ENCODE measurements around the gene GPR84.
A peak's percentile ranks its signal among the peaks of the same experiment; 100 is the strongest.
"Not testable (repeated sequence)": the region's sequence is repeated elsewhere in the genome, so short reads cannot be mapped to it uniquely, and the experiment has no call there.

Gene GPR84

GRCh38 chr12:54359762-54360351 is 4.4 kb downstream of the GPR84 start:
- DNase-seq (ENCODE audit: low spot score) = no peak
- Mint-ChIP-seq H3K4me1 (ENCODE audit: low read depth) (peaks cover 25% of the 10 kb centered on the region), H3K4me3 (no peak overlapping the region), H3K9me3 (no peaks in the 10 kb centered on the region), H3K27ac (no peak overlapping the region), H3K36me3 (ENCODE audit: low read depth) (no peaks in the 10 kb centered on the region), H3K27me3 (ENCODE audit: low read depth) (no peaks in the 10 kb centered on the region)

GRCh38 chr12:54358945-54359761 is 5.1 kb downstream of the GPR84 start:
- Mint-ChIP-seq H3K4me1 (ENCODE audit: low read depth) (peaks cover 18% of the 10 kb centered on the region), H3K36me3 (ENCODE audit: low read depth) (no peaks in the 10 kb centered on the region), H3K27ac (no peak overlapping the region), H3K9me3 (no peaks in the 10 kb centered on the region), H3K27me3 (ENCODE audit: low read depth) (no peaks in the 10 kb centered on the region), H3K4me3 (no peak overlapping the region)
- peak; percentile 94 for DNase-seq (ENCODE audit: low spot score)

- Mint-ChIP-seq H3K9me3 (no peaks in the 10 kb centered on the region), H3K4me3 (no peak overlapping the region), H3K27me3 (ENCODE audit: low read depth) (no peaks in the 10 kb centered on the region), H3K36me3 (ENCODE audit: low read depth) (no peaks in the 10 kb centered on the region), H3K4me1 (ENCODE audit: low read depth) (peaks cover 13% of the 10 kb centered on the region), H3K27ac (no peak overlapping the region)
- DNase-seq (ENCODE audit: low spot score) = peak; percentile 44
Observed at GRCh38 chr12:54358191-54358944, 5.9 kb downstream of the GPR84 start.

- no peak overlapping the region for H3K4me3 Mint-ChIP-seq
- peak overlapping the region; percentile 58 for H3K27ac Mint-ChIP-seq
- H3K4me1 Mint-ChIP-seq (ENCODE audit: low read depth) = peaks cover 9% of the 10 kb centered on the region
Observed at GRCh38 chr12:54357506-54358190, 6.6 kb downstream of the GPR84 start.

GRCh38 chr12:54356951-54357356 is 7.3 kb downstream of the GPR84 start:
- H3K9me3 Mint-ChIP-seq = no peaks in the 10 kb centered on the region
- peaks cover 16% of the 10 kb centered on the region for H3K4me1 Mint-ChIP-seq (ENCODE audit: low read depth)
- peaks cover 5% of the 10 kb centered on the region for H3K36me3 Mint-ChIP-seq (ENCODE audit: low read depth)
- no peak overlapping the region for H3K4me3 Mint-ChIP-seq
- peak overlapping the region; percentile 58 for H3K27ac Mint-ChIP-seq
- no peaks in the 10 kb centered on the region for H3K27me3 Mint-ChIP-seq (ENCODE audit: low read depth)
- no peak for DNase-seq (ENCODE audit: low spot score)

More at GRCh38 chr12:54357506-54358190, 6.6 kb downstream of the GPR84 start:
- Mint-ChIP-seq H3K27me3 (ENCODE audit: low read depth) (no peaks in the 10 kb centered on the region), H3K9me3 (no peaks in the 10 kb centered on the region), H3K36me3 (ENCODE audit: low read depth) (no peaks in the 10 kb centered on the region)
- DNase-seq (ENCODE audit: low spot score) = no peak

- H3K27me3 Mint-ChIP-seq (ENCODE audit: low read depth) = no peaks in the 10 kb centered on the region
- no peak overlapping the region for H3K27ac Mint-ChIP-seq
- no peaks in the 10 kb centered on the region for H3K9me3 Mint-ChIP-seq
- no peak for DNase-seq (ENCODE audit: low spot score)
- no peak overlapping the region for H3K4me3 Mint-ChIP-seq
- H3K36me3 Mint-ChIP-seq (ENCODE audit: low read depth) = peaks cover 13% of the 10 kb centered on the region
- peaks cover 22% of the 10 kb centered on the region for H3K4me1 Mint-ChIP-seq (ENCODE audit: low read depth)
Observed at GRCh38 chr12:54356228-54356627, 8.1 kb downstream of the GPR84 start.

- peaks cover 17% of the 10 kb centered on the region for H3K4me1 Mint-ChIP-seq (ENCODE audit: low read depth)
- no peaks in the 10 kb centered on the region for H3K27me3 Mint-ChIP-seq (ENCODE audit: low read depth)
- H3K4me3 Mint-ChIP-seq = no peak overlapping the region
- H3K36me3 Mint-ChIP-seq (ENCODE audit: low read depth) = peaks cover 21% of the 10 kb centered on the region
- no peaks in the 10 kb centered on the region for H3K9me3 Mint-ChIP-seq
- no peak overlapping the region for H3K27ac Mint-ChIP-seq
- no peak for DNase-seq (ENCODE audit: low spot score)
Observed at GRCh38 chr12:54355104-54355815, 9.0 kb downstream of the GPR84 start.

GRCh38 chr12:54354271-54354670 is 10.0 kb downstream of the GPR84 start:
- H3K4me1 Mint-ChIP-seq (ENCODE audit: low read depth) = peaks cover 17% of the 10 kb centered on the region
- H3K36me3 Mint-ChIP-seq (ENCODE audit: low read depth) = peaks cover 30% of the 10 kb centered on the region
- not testable (repeated sequence) for H3K9me3 Mint-ChIP-seq; H3K27me3 Mint-ChIP-seq (ENCODE audit: low read depth); H3K4me3 Mint-ChIP-seq; DNase-seq (ENCODE audit: low spot score); H3K27ac Mint-ChIP-seq

GRCh38 chr12:54352891-54353874 is 11.1 kb downstream of the GPR84 start:
- H3K27ac Mint-ChIP-seq = no peak overlapping the region
- peaks cover 17% of the 10 kb centered on the region for H3K4me1 Mint-ChIP-seq (ENCODE audit: low read depth)
- peaks cover 32% of the 10 kb centered on the region for H3K36me3 Mint-ChIP-seq (ENCODE audit: low read depth)
- no peak for DNase-seq (ENCODE audit: low spot score)
- H3K27me3 Mint-ChIP-seq (ENCODE audit: low read depth) = no peaks in the 10 kb centered on the region
- H3K4me3 Mint-ChIP-seq = no peak overlapping the region
- no peaks in the 10 kb centered on the region for H3K9me3 Mint-ChIP-seq

- H3K4me1 Mint-ChIP-seq (ENCODE audit: low read depth) = peaks cover 15% of the 10 kb centered on the region
- no peaks in the 10 kb centered on the region for H3K27me3 Mint-ChIP-seq (ENCODE audit: low read depth)
- peak overlapping the region; percentile 47 for H3K4me3 Mint-ChIP-seq
- peak; percentile 33 for DNase-seq (ENCODE audit: low spot score)
- no peaks in the 10 kb centered on the region for H3K9me3 Mint-ChIP-seq
- H3K27ac Mint-ChIP-seq = peak overlapping the region; percentile 39
- peaks cover 39% of the 10 kb centered on the region for H3K36me3 Mint-ChIP-seq (ENCODE audit: low read depth)
Observed at GRCh38 chr12:54352022-54352531, 12.2 kb downstream of the GPR84 start.

GRCh38 chr12:54351341-54351740 is 12.9 kb downstream of the GPR84 start:
- no peak overlapping the region for H3K4me3 Mint-ChIP-seq

GRCh38 chr12:54350743-54351142 is 13.5 kb downstream of the GPR84 start:
- Mint-ChIP-seq H3K27ac (no peak overlapping the region), H3K27me3 (ENCODE audit: low read depth) (no peaks in the 10 kb centered on the region), H3K4me3 (no peak overlapping the region), H3K9me3 (no peaks in the 10 kb centered on the region), H3K4me1 (ENCODE audit: low read depth) (peaks cover 15% of the 10 kb centered on the region), H3K36me3 (ENCODE audit: low read depth) (peaks cover 42% of the 10 kb centered on the region)
- no peak for DNase-seq (ENCODE audit: low spot score)

More at GRCh38 chr12:54351341-54351740, 12.9 kb downstream of the GPR84 start:
- H3K27ac Mint-ChIP-seq = no peak overlapping the region
- H3K4me1 Mint-ChIP-seq (ENCODE audit: low read depth) = peaks cover 15% of the 10 kb centered on the region
- no peak for DNase-seq (ENCODE audit: low spot score)
- H3K27me3 Mint-ChIP-seq (ENCODE audit: low read depth) = no peaks in the 10 kb centered on the region
- peaks cover 42% of the 10 kb centered on the region for H3K36me3 Mint-ChIP-seq (ENCODE audit: low read depth)
- H3K9me3 Mint-ChIP-seq = no peaks in the 10 kb centered on the region

All from T-helper 2 cell treated with Interferon-gamma antibody and Interleukin-4, amounts not matched to agents 5 μg/mL and 100 μg/mL, for 36 hours (primary cell).